Stomach (tissue), 9 donors: Measurements from ENCODE around the gene AKIRIN2. TPM values are rescaled to one million over a fixed set of nuclear protein-coding genes. Genes with fewer than 3 reads are reported as not detected.
A peak's percentile ranks its signal among the peaks of the same experiment; 100 is the strongest.

Experiments used
- DNase-seq, 2 donors: peaks; one replicate each; pipeline versions ENCODE4 v3.0.0 to v3.0.0-alpha.2; 2013 to 2019
- H3K27ac ChIP-seq, 5 donors: fragments of 200-600 bp in 4 of 5; sonication (generic) in 4 of 5; one replicate each; pipeline ENCODE4 v1.5.1; 2013 to 2019; ENCODE audit warnings: mild to moderate bottlenecking in 1 of 5, moderate library complexity in 1 of 5
- H3K27me3 ChIP-seq, 3 donors: fragments of 200-600 bp; sonication (generic); one replicate each; pipeline ENCODE4 v1.5.1; 2017 to 2019; ENCODE audit warnings: mixed run types in 1 of 3
- H3K36me3 ChIP-seq, 4 donors: fragments of 200-600 bp; sonication (generic); 1 replicate in 3 of 4; 2 replicates in 1 of 4; pipeline ENCODE4 v1.5.1; 2016 to 2019
- H3K4me1 ChIP-seq, 4 donors: fragments of 200-600 bp; sonication (generic); one replicate each; pipeline ENCODE4 v1.5.1; 2016 to 2019
- H3K4me3 ChIP-seq, 4 donors: fragments of 200-600 bp; sonication (generic) in 3 of 4; one replicate each; pipeline ENCODE4 v1.5.1; 2016 to 2019; ENCODE audit warnings: mild to moderate bottlenecking in 1 of 4
- H3K9me3 ChIP-seq, 4 donors: fragments of 200-600 bp; sonication (generic); one replicate each; pipeline ENCODE4 v1.5.1; 2016 to 2019
- EP300 ChIP-seq: sonication (generic); formaldehyde crosslinking; IDR thresholded peaks from one replicate; pipeline ENCODE4 v1.6.1; 2017; ENCODE audit warnings: antibody characterized with exemption
- POLR2A ChIP-seq, 4 donors: fragments of 450-650 bp; IDR thresholded peaks; one replicate each; pipeline ENCODE4 v1.6.1; 2016; ENCODE audit warnings: antibody characterized with exemption in 4 of 4, control low read depth in 2 of 4, mild to moderate bottlenecking in 1 of 4, moderate library complexity in 1 of 4
- POLR2AphosphoS5 ChIP-seq, 3 donors: sonication (generic); formaldehyde crosslinking; IDR thresholded peaks; one replicate each; pipeline ENCODE4 v1.6.1; 2016; ENCODE audit warnings: antibody characterized with exemption in 3 of 3
- whole genome bisulfite sequencing, 5 donors: extraction: QIAGEN DNeasy Blood & Tissue Kit in 3 of 5; methylation state at CpG; one replicate each; pipeline versions ENCODE4 v1.1.5 to v1.1.7; 2013 to 2018; 5-methylcytosine and 5-hydroxymethylcytosine counted together
- intact Hi-C: fragments of 100-400 bp; cut with DNase I; formaldehyde crosslinking; loops from one replicate; pipeline ENCODE4 v1.15.1; 2023; ENCODE audit warnings: low total_unique reads
- polyA plus RNA-seq, 3 donors: library from polyadenylated mRNA; stranded (reverse); fragments of 200-250 nt; gene quantifications; one replicate each; pipeline ENCODE4 v1.2.3, GENCODE V29; 2013
- total RNA-seq, 5 donors: library from RNA; depleted of rRNA; stranded (reverse); fragments of >200 nt; gene quantifications; one replicate each; pipeline versions ENCODE4 v1.1.0 to v1.2.3, GENCODE V29; 2014 to 2016
- TF ChIP-seq, protein P1 (sequence below), 7 experiments: fragments of 450-650 bp in 4 of 7; fragments of 200-600 bp in 3 of 7; sonication (generic) in 3 of 7; IDR thresholded peaks; one replicate each; pipeline ENCODE4 v1.5.1; 2016 to 2019; ENCODE audit warnings: antibody characterized with exemption in 7 of 7, control low read depth in 2 of 7, mild to moderate bottlenecking in 1 of 7
- donor health status: healthy with polysubstance abuse.
- donor health status: Bipolar disorder and iron deficiency.
- donor health status: healthy.

Gene AKIRIN2
- total and polyA plus RNA-seq, 8 donors, result 0.58 to 49.0 (median 12.7) TPM

DNA sequence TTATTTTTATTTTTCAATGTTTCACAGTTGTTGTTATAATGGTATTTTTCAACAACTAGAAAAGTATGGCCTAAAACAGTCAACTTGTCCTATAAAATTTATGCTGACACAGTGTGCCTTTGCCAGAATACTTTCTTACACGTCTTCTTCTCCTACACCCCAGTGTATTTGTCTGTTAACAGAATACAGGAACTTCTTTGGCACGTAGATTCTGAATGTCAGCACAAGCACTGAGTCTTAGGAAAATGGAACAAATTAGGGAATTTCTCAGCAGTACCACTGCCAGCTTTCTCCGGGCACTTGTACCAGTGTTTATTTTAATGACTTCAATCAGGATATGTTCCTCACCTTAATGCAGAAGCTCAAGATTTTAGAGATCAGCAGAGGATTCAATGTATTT, 26.7 kb upstream of the AKIRIN2 start:
- H3K27ac ChIP-seq, result no peak overlapping the region
- DNase-seq, result no peak
- no peaks in the 10 kb centered on the region for H3K36me3 ChIP-seq
- no peaks in the 10 kb centered on the region for H3K9me3 ChIP-seq
- H3K4me1 ChIP-seq, result peaks cover 9 to 26% (median 14%) of the 10 kb centered on the region in 4 donors
- no peaks in the 10 kb centered on the region for H3K27me3 ChIP-seq
- TF ChIP-seq POLR2AphosphoS5 (IDR thresholded peaks at IDR 0.05) (no peak), EP300 (no peak), POLR2A (IDR thresholded peaks at IDR 0.05) (no peak)
- TF ChIP-seq, protein P1, sequence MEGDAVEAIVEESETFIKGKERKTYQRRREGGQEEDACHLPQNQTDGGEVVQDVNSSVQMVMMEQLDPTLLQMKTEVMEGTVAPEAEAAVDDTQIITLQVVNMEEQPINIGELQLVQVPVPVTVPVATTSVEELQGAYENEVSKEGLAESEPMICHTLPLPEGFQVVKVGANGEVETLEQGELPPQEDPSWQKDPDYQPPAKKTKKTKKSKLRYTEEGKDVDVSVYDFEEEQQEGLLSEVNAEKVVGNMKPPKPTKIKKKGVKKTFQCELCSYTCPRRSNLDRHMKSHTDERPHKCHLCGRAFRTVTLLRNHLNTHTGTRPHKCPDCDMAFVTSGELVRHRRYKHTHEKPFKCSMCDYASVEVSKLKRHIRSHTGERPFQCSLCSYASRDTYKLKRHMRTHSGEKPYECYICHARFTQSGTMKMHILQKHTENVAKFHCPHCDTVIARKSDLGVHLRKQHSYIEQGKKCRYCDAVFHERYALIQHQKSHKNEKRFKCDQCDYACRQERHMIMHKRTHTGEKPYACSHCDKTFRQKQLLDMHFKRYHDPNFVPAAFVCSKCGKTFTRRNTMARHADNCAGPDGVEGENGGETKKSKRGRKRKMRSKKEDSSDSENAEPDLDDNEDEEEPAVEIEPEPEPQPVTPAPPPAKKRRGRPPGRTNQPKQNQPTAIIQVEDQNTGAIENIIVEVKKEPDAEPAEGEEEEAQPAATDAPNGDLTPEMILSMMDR (IDR thresholded peaks at IDR 0.05), result no peak
- intact Hi-C loops, result no loop called here
- 59 to 74% (median 63%) methylated on average over 3 of the region's 3 CpGs for WGBS, 5 donors
- no peak overlapping the region for H3K4me3 ChIP-seq

DNA sequence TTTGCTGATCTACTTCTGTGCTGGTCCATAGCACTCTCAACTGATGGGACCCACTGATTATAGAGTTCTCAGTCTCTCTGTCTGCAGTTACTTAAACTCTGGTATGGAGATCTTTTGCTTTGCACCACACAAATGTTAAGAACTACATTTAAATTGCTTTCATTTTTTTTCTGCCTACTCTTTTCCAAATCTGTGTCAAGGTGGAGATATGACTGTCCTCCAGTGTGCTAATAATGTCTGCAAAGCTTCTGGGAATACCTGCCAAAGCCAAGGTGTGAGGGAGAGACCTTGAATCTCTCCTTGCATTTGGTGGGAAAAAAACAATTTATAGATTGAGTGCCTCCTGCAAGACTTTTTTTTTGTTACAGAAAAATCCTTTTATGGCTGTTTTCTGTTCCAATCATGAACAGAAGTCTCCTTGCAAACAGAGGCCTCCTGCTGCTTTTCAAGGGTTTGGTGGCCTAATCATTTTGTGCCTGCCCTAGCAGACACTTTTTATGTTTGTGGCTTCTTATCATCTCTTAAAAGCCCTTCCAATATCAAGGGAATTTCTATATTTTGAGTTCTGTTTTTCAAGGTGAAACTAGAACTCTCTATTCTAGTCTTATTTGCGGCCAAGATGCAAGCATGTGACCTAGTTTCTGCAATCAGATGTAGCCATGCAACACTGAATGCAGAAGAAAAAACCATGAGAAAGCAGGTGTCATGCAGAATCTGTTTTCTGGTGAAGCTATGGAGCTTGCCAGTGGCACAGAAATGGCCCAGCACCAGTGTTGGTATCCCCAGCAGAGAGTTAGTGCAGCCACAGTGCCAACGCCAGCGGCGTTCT, 23.2 kb upstream of the AKIRIN2 start:
- Histone ChIP-seq H3K36me3 (no peaks in the 10 kb centered on the region), H3K27ac (no peak overlapping the region), H3K27me3 (no peaks in the 10 kb centered on the region), H3K9me3 (no peaks in the 10 kb centered on the region), H3K4me3 (no peak overlapping the region), H3K4me1 (peaks cover 0 to 16% (median 9%) of the 10 kb centered on the region in 4 donors)
- TF ChIP-seq POLR2AphosphoS5 (IDR thresholded peaks at IDR 0.05) (no peak), EP300 (no peak), POLR2A (IDR thresholded peaks at IDR 0.05) (no peak)
- TF ChIP-seq, protein P1 (IDR thresholded peaks at IDR 0.05), result no peak
- intact Hi-C loops, result no loop called here
- no peak for DNase-seq
- WGBS, 5 donors, result 81 to 90% (median 85%) methylated on average over 4 of the region's 4 CpGs

DNA sequence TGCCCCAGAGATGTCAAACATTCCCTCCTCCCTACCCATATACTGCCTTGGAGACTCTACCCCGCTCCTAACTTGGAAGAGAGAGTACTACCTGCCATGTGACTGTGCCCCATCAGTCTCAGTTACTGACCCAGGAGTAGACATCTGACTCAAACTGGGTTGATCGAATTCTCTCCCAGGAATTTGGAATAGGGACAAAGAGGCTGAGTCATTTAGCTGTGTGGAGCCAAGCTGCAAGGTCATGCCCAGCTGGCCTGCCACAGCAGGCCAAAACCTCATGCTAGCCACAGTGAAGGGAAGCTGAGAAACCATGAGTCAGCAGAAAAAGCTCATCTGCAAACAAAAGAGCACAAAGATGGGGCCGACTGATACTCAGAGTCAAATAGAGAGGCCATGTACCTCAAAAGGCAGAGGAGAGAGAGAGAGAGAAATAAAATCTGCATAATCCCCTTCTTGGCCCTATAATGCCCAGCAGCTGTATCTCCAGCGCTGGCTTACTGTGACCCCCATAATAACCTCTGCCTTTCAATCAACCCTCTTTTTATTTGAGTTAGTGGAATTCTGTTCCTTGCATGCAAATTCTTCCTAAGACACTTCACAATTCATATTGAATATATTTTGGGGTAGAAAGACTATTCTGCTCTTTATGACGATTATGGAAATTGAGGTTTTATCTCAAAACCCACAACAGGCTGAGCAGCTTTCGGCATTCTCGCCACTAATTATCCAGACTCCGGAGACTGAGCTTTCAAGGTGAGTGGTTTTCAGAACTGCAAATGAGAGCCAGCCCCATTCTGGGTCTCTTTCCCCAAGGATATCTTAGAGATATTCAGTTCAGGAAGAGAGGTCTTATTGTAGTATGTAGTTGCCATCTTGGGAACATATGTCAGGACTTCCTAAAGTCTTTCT, 21.4 kb upstream of the AKIRIN2 start:
- no peaks in the 10 kb centered on the region for H3K36me3 ChIP-seq
- H3K27me3 ChIP-seq, result no peaks in the 10 kb centered on the region
- no peaks in the 10 kb centered on the region for H3K9me3 ChIP-seq
- intact Hi-C loops, result no loop called here
- WGBS, 5 donors, result 62 to 72% (median 66%) methylated on average over 8 of the region's 8 CpGs
- TF ChIP-seq POLR2A (IDR thresholded peaks at IDR 0.05), result no peak
- no peak for TF ChIP-seq EP300
- peak in 1 of 3 donors; percentile 65 for TF ChIP-seq POLR2AphosphoS5 (IDR thresholded peaks at IDR 0.05)
- TF ChIP-seq, protein P1 (IDR thresholded peaks at IDR 0.05), result no peak
- peaks cover 0 to 29% (median 9%) of the 10 kb centered on the region in 4 donors for H3K4me1 ChIP-seq
- H3K4me3 ChIP-seq, result no peak overlapping the region
- H3K27ac ChIP-seq, result peak overlapping the region in 2 of 5 donors; percentile 7 to 46
- DNase-seq, result peak; percentile 44 to 50

DNA sequence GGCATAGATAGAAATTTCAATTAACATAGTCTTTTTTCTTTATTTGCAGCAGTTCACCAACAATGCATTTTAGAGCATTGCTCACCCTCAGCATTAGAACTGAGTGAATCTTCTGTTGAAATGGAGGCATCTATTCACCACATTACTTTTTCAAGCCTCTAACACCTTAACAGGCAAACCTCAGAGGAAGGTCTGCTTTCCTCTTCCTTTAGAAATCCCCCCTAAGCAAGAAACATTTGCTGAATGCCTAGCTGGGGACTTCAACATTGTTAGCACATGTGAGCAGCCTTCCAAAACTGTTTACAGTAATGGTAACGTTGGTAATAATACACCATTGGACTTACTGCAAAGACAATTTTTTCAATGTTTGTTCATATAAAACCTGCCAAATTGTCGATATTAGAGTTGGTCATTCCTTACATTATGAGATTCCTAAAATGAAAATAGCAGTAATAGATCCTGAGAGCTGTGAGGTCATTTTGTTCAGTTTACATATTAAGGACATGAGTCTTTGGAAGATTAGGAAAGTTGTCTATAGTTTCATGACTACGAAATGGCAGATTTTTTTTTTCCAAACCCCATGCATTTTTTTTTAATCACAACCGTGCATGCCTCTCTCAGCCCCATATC, 20.6 kb upstream of the AKIRIN2 start:
- WGBS, 5 donors, result 44 to 67% (median 60%) methylated on average over 4 of the region's 4 CpGs
- H3K9me3 ChIP-seq, result no peaks in the 10 kb centered on the region

More for the DNA sequence above, 20.6 kb upstream of the AKIRIN2 start:
- no peak for TF ChIP-seq POLR2AphosphoS5 (IDR thresholded peaks at IDR 0.05)
- intact Hi-C loops, result no loop called here
- Histone ChIP-seq H3K27ac (peak overlapping the region in 2 of 5 donors; percentile 7 to 46), H3K27me3 (no peaks in the 10 kb centered on the region), H3K4me1 (peaks cover 0 to 33% (median 9%) of the 10 kb centered on the region in 4 donors), H3K36me3 (no peaks in the 10 kb centered on the region), H3K4me3 (no peak overlapping the region)
- DNase-seq, result no peak
